Thoracic aorta (tissue), 2 donors: Measurements from ENCODE around the gene RPAP2. TPM values are rescaled to one million over a fixed set of nuclear protein-coding genes. Genes with fewer than 3 reads are reported as not detected.

ENCODE experiments used
- ATAC-seq: fragments of 150-250 bp; one replicate; pipeline ENCODE4 v1.8.0; 2017; ENCODE audit warnings: low read depth; ENCODE audit not compliant: insufficient number of reproducible peaks, low FRiP score
- DNase-seq: peaks from one replicate; pipeline ENCODE4 v3.0.0-alpha.2; 2020; ENCODE audit warnings: low spot score
- H3K27ac ChIP-seq, 2 donors: fragments of 200-600 bp; sonication (generic); 1 replicate in 1 of 2; 2 replicates in 1 of 2; pipeline ENCODE4 v1.5.1; 2016; ENCODE audit warnings: mild to moderate bottlenecking in 2 of 2, moderate library complexity in 2 of 2
- H3K27me3 ChIP-seq: fragments of 200-600 bp; sonication (generic); replicated peaks from 2 replicates; pipeline ENCODE4 v1.6.0; 2016; ENCODE audit warnings: mild to moderate bottlenecking; ENCODE audit not compliant: insufficient read depth
- H3K36me3 ChIP-seq: fragments of 200-600 bp; sonication (generic); one replicate; pipeline ENCODE4 v1.5.1; 2016
- H3K4me1 ChIP-seq, 2 donors: fragments of 200-600 bp; sonication (generic); 1 replicate in 1 of 2; 2 replicates in 1 of 2; pipeline versions ENCODE4 v1.5.1 to v1.6.0; 2016; ENCODE audit warnings: low read depth in 2 of 2, mild to moderate bottlenecking in 1 of 2; ENCODE audit not compliant: control insufficient read depth in 1 of 2
- H3K4me3 ChIP-seq: fragments of 200-600 bp; sonication (generic); 2 replicates; pipeline ENCODE4 v1.5.1; 2016; ENCODE audit warnings: mild to moderate bottlenecking
- H3K9me3 ChIP-seq: fragments of 200-600 bp; sonication (generic); 2 replicates; pipeline ENCODE4 v1.5.1; 2016
- total RNA-seq, 2 donors: library from RNA; depleted of rRNA; stranded (reverse); fragments of >200 nt; gene quantifications; one replicate each; pipeline versions ENCODE4 v1.1.0 to v1.2.3, GENCODE V29; 2016
- TF ChIP-seq, protein P1 (sequence below): fragments of 200-600 bp; sonication (generic); IDR thresholded peaks from one replicate; pipeline ENCODE4 v1.5.1; 2019; ENCODE audit warnings: antibody characterized with exemption

RPAP2 gene
- total RNA-seq, 2 donors from 2014 or later = 7.0 to 11.2 TPM

GRCh38 chr1:92410706-92411105 is 111.8 kb downstream of the RPAP2 start:
- no peak for DNase-seq
- no peak overlapping the region for H3K27ac ChIP-seq
- H3K27me3 ChIP-seq = no peaks in the 10 kb centered on the region
- H3K4me1 ChIP-seq = no peaks in the 10 kb centered on the region
- no peaks in the 10 kb centered on the region for H3K9me3 ChIP-seq
- H3K36me3 ChIP-seq = no peaks in the 10 kb centered on the region
- H3K4me3 ChIP-seq = no peak overlapping the region
- TF ChIP-seq, protein P1, sequence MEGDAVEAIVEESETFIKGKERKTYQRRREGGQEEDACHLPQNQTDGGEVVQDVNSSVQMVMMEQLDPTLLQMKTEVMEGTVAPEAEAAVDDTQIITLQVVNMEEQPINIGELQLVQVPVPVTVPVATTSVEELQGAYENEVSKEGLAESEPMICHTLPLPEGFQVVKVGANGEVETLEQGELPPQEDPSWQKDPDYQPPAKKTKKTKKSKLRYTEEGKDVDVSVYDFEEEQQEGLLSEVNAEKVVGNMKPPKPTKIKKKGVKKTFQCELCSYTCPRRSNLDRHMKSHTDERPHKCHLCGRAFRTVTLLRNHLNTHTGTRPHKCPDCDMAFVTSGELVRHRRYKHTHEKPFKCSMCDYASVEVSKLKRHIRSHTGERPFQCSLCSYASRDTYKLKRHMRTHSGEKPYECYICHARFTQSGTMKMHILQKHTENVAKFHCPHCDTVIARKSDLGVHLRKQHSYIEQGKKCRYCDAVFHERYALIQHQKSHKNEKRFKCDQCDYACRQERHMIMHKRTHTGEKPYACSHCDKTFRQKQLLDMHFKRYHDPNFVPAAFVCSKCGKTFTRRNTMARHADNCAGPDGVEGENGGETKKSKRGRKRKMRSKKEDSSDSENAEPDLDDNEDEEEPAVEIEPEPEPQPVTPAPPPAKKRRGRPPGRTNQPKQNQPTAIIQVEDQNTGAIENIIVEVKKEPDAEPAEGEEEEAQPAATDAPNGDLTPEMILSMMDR = no peak
- no peak for ATAC-seq

DNA sequence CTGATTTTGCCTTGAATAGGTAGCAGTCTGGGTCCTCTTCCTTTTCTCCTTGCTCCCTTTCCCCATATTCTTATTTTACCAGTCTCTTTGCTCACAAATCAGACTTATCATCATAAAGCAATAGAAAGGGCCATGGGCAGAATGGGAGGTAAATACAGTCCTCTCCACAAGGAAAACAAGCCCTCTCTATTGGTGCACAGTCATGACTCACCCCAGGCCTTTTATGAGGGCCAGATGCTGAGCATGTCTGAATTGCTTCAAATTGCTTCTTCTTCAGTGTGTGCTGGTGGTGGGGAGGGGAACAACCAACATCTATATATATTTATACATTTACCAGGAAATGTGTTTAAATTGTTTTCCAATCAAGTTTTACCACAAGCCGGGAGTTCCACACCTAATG is 112.7 kb downstream of the RPAP2 start:
- H3K9me3 ChIP-seq = no peaks in the 10 kb centered on the region
- H3K4me3 ChIP-seq = no peak overlapping the region
- no peaks in the 10 kb centered on the region for H3K36me3 ChIP-seq
- DNase-seq (no peak), ATAC-seq (no peak)
- no peaks in the 10 kb centered on the region for H3K4me1 ChIP-seq
- TF ChIP-seq, protein P1 = no peak
- no peaks in the 10 kb centered on the region for H3K27me3 ChIP-seq
- H3K27ac ChIP-seq = no peak overlapping the region

DNA sequence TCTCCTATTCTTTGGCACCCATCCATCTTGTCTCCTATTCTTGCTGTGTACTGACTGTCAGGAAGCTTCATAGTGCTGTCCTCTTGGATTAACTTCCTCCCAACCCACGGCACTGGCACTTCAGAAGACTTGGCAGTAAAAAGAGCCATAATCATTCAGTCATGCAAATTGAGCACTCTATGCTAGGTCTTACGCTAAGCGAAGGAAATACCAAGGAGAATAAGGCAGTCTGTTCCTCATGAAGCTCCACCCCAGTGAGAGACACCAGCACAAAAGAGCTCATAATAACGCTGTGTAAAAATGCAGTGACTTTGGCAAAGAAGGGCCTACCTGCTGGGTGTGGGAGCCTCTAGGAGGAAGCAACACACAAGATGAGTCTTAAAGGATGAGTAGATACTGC is 120.8 kb downstream of the RPAP2 start:
- H3K4me1 ChIP-seq = no peaks in the 10 kb centered on the region
- no peaks in the 10 kb centered on the region for H3K27me3 ChIP-seq
- no peaks in the 10 kb centered on the region for H3K36me3 ChIP-seq
- H3K9me3 ChIP-seq = no peaks in the 10 kb centered on the region
- no peak for DNase-seq
- H3K4me3 ChIP-seq = no peak overlapping the region
- TF ChIP-seq, protein P1 = no peak
- no peak overlapping the region for H3K27ac ChIP-seq
- ATAC-seq = no peak

GRCh38 chr1:92424381-92424780 is 125.5 kb downstream of the RPAP2 start:
- no peaks in the 10 kb centered on the region for H3K9me3 ChIP-seq
- no peak overlapping the region for H3K4me3 ChIP-seq
- ATAC-seq (no peak), DNase-seq (no peak)
- no peaks in the 10 kb centered on the region for H3K27me3 ChIP-seq
- H3K4me1 ChIP-seq = no peaks in the 10 kb centered on the region
- H3K27ac ChIP-seq = no peak overlapping the region
- H3K36me3 ChIP-seq = no peaks in the 10 kb centered on the region
- TF ChIP-seq, protein P1 = no peak

DNA sequence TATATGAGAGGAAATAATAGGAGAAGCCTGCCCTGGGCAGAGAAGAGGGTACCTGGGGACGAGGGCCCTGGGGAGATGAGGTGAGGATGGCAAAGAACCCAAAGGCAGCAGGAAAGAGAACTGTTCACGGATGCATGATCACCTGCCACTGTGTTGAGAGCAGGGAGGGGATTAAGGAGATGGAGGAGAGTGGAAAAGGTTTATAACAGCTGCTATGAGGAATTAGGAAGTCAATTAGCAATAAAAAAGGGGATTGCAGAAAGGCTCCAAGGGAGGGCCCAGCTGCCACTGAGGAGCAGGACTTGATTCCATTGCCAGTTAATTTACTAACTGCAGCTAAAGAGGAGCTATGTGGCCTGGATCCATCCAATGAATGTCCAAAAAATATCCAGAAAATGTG is 126.8 kb downstream of the RPAP2 start:
- no peak overlapping the region for H3K4me3 ChIP-seq
- no peak overlapping the region for H3K27ac ChIP-seq
- no peak for DNase-seq
- H3K4me1 ChIP-seq = no peaks in the 10 kb centered on the region
- ATAC-seq = no peak
- H3K27me3 ChIP-seq = no peaks in the 10 kb centered on the region
- no peaks in the 10 kb centered on the region for H3K36me3 ChIP-seq
- TF ChIP-seq, protein P1 = no peak
- H3K9me3 ChIP-seq = no peaks in the 10 kb centered on the region
